VCaP (cell line): Measurements from ENCODE around the gene ACSM4.
"Not testable (repeated sequence)": the region's sequence is repeated elsewhere in the genome, so short reads cannot be mapped to it uniquely, and the experiment has no call there.

Experiments used
- H3K27ac ChIP-seq: fragments of 450-650 bp; 2 replicates; pipeline ENCODE4 v1.5.1; 2017
- CTCF ChIP-seq: fragments of 450-650 bp; conservative IDR thresholded peaks from 2 replicates; pipeline ENCODE4 v1.5.1; 2017; ENCODE audit warnings: mild to moderate bottlenecking, moderate library complexity

The ACSM4 gene

GRCh38 chr12:7289743-7290142 is 14.1 kb upstream of the ACSM4 start:
- H3K27ac ChIP-seq, result no peak overlapping the region
- TF ChIP-seq CTCF, result no peak

- H3K27ac ChIP-seq, result not testable (repeated sequence)
Measured at GRCh38 chr12:7290588-7290987, 13.3 kb upstream of the ACSM4 start.

GRCh38 chr12:7292300-7292699 is 11.6 kb upstream of the ACSM4 start:
- TF ChIP-seq CTCF, result no peak
- H3K27ac ChIP-seq, result no peak overlapping the region

- no peak for TF ChIP-seq CTCF
Measured at GRCh38 chr12:7293670-7294069, 10.2 kb upstream of the ACSM4 start.

GRCh38 chr12:7295529-7295928 is 8.3 kb upstream of the ACSM4 start:
- TF ChIP-seq CTCF, result no peak
- no peak overlapping the region for H3K27ac ChIP-seq

More at GRCh38 chr12:7293670-7294069, 10.2 kb upstream of the ACSM4 start:
- no peak overlapping the region for H3K27ac ChIP-seq

- H3K27ac ChIP-seq, result no peak overlapping the region
- no peak for TF ChIP-seq CTCF
Measured at GRCh38 chr12:7297865-7298264, 6.0 kb upstream of the ACSM4 start.

- no peak overlapping the region for H3K27ac ChIP-seq
- TF ChIP-seq CTCF, result no peak
Measured at GRCh38 chr12:7302266-7302986, 1.4 kb upstream of the ACSM4 start.

- no peak for TF ChIP-seq CTCF
- no peak overlapping the region for H3K27ac ChIP-seq
Measured at GRCh38 chr12:7303230-7303629, 642 bp upstream of the ACSM4 start.
